Naive B cell (primary cell): ENCODE measurements around the gene YRDC. TPM values are rescaled to one million over a fixed set of nuclear protein-coding genes. Genes with fewer than 3 reads are reported as not detected.

Source experiments
- ATAC-seq, 2 donors: fragments of 150-1000 bp; cut with Tn5 transposase; 2 replicates each; pipeline ENCODE4 v1.10.0; 2021; ENCODE audit warnings: low read depth in 2 of 2, mild to moderate bottlenecking in 2 of 2, moderate library complexity in 2 of 2
- DNase-seq: peaks from one replicate; pipeline ENCODE4 v3.0.0; 2022
- H3K27ac Mint-ChIP-seq, 6 donors: one replicate each; pipeline ENCODE4 v1.8.0; 2020 to 2022; ENCODE audit warnings: mild to moderate bottlenecking in 6 of 6, mixed read lengths in 6 of 6, moderate library complexity in 5 of 6, inconsistent platforms in 2 of 6
- H3K27me3 Mint-ChIP-seq, 3 donors: one replicate each; pipeline ENCODE4 v1.8.0; 2021 to 2022; ENCODE audit warnings: mixed read lengths in 3 of 3, mild to moderate bottlenecking in 1 of 3
- H3K36me3 Mint-ChIP-seq, 2 donors: one replicate each; pipeline ENCODE4 v1.8.0; 2020 to 2022; ENCODE audit warnings: mixed read lengths in 2 of 2, inconsistent platforms in 1 of 2, mild to moderate bottlenecking in 1 of 2
- H3K4me1 Mint-ChIP-seq, 3 donors: one replicate each; pipeline ENCODE4 v1.8.0; 2020 to 2022; ENCODE audit warnings: mixed read lengths in 3 of 3, inconsistent platforms in 1 of 3, mild to moderate bottlenecking in 1 of 3, moderate library complexity in 1 of 3
- H3K4me3 Mint-ChIP-seq, 8 donors: one replicate each; pipeline ENCODE4 v1.8.0; 2020 to 2022; ENCODE audit warnings: mild to moderate bottlenecking in 8 of 8, mixed read lengths in 8 of 8, moderate library complexity in 8 of 8, inconsistent platforms in 2 of 8
- H3K9me3 Mint-ChIP-seq, 7 donors: one replicate each; pipeline ENCODE4 v1.8.0; 2020 to 2022; ENCODE audit warnings: mixed read lengths in 7 of 7, mild to moderate bottlenecking in 5 of 7, inconsistent platforms in 2 of 7, moderate library complexity in 1 of 7
- polyA plus RNA-seq, 6 donors: library from polyadenylated mRNA; unstranded; fragments of 300-500 nt; fragmentation: Illumina TruSeq; gene quantifications; one replicate each; pipeline ENCODE4 v1.2.3, GENCODE V29; 2021; ENCODE audit warnings: low read depth in 6 of 6

Gene YRDC
- polyA plus RNA-seq, 6 donors from 2014 or later, result 21.3 to 52.0 (median 29.6) TPM

- H3K4me1 Mint-ChIP-seq, result peaks cover 11 to 24% (median 22%) of the 10 kb centered on the region in 3 donors
- DNase-seq, result no peak
Observed at GRCh38 chr1:37840711-37841110, 32.7 kb upstream of the YRDC start.

GRCh38 chr1:37839676-37840075, 31.7 kb upstream of the YRDC start:
- Mint-ChIP-seq H3K4me3 (no peak overlapping the region), H3K36me3 (peaks cover 7 to 10% of the 10 kb centered on the region in 2 donors), H3K27me3 (no peaks in the 10 kb centered on the region), H3K27ac (peak overlapping the region in 1 of 6 donors; percentile 35), H3K4me1 (peaks cover 6 to 16% (median 11%) of the 10 kb centered on the region in 3 donors), H3K9me3 (peaks cover 0 to 2% (median 0%) of the 10 kb centered on the region in 7 donors)
- no peak for ATAC-seq
- DNase-seq, result no peak

More at GRCh38 chr1:37840711-37841110, 32.7 kb upstream of the YRDC start:
- Mint-ChIP-seq H3K4me3 (no peak overlapping the region), H3K27ac (no peak overlapping the region), H3K36me3 (peaks cover 0 to 6% of the 10 kb centered on the region in 2 donors), H3K9me3 (peaks cover 0 to 2% (median 0%) of the 10 kb centered on the region in 7 donors), H3K27me3 (no peaks in the 10 kb centered on the region)
- no peak for ATAC-seq

GRCh38 chr1:37836788-37837187, 28.8 kb upstream of the YRDC start:
- peaks cover 21 to 23% of the 10 kb centered on the region in 2 donors for H3K36me3 Mint-ChIP-seq
- ATAC-seq (no peak), DNase-seq (no peak)
- H3K4me3 Mint-ChIP-seq, result no peak overlapping the region
- H3K4me1 Mint-ChIP-seq, result peaks cover 2 to 5% (median 3%) of the 10 kb centered on the region in 3 donors
- no peaks in the 10 kb centered on the region for H3K27me3 Mint-ChIP-seq
- H3K9me3 Mint-ChIP-seq, result no peaks in the 10 kb centered on the region
- H3K27ac Mint-ChIP-seq, result peak overlapping the region in 1 of 6 donors; percentile 15

GRCh38 chr1:37831809-37832208, 23.8 kb upstream of the YRDC start:
- no peaks in the 10 kb centered on the region for H3K9me3 Mint-ChIP-seq
- no peak overlapping the region for H3K27ac Mint-ChIP-seq
- DNase-seq (no peak), ATAC-seq (no peak)
- H3K4me3 Mint-ChIP-seq, result no peak overlapping the region
- peaks cover 0 to 3% (median under 1%) of the 10 kb centered on the region in 3 donors for H3K4me1 Mint-ChIP-seq
- no peaks in the 10 kb centered on the region for H3K27me3 Mint-ChIP-seq
- H3K36me3 Mint-ChIP-seq, result peaks cover 23 to 28% of the 10 kb centered on the region in 2 donors

GRCh38 chr1:37831109-37831508, 23.1 kb upstream of the YRDC start:
- no peak for DNase-seq
- peaks cover 0 to 4% (median 3%) of the 10 kb centered on the region in 3 donors for H3K4me1 Mint-ChIP-seq
- no peak overlapping the region for H3K4me3 Mint-ChIP-seq
- H3K27ac Mint-ChIP-seq, result peak overlapping the region in 1 of 6 donors; percentile 15
- H3K36me3 Mint-ChIP-seq, result peaks cover 23 to 25% of the 10 kb centered on the region in 2 donors
- no peak for ATAC-seq
- H3K9me3 Mint-ChIP-seq, result no peaks in the 10 kb centered on the region
- no peaks in the 10 kb centered on the region for H3K27me3 Mint-ChIP-seq

- H3K4me1 Mint-ChIP-seq, result peaks cover 9 to 13% (median 10%) of the 10 kb centered on the region in 3 donors
- H3K27me3 Mint-ChIP-seq, result no peaks in the 10 kb centered on the region
- H3K27ac Mint-ChIP-seq, result peak overlapping the region in 1 of 6 donors; percentile 61
- no peak overlapping the region for H3K4me3 Mint-ChIP-seq
- ATAC-seq (no peak), DNase-seq (no peak)
- H3K9me3 Mint-ChIP-seq, result no peaks in the 10 kb centered on the region
- peaks cover 9 to 16% of the 10 kb centered on the region in 2 donors for H3K36me3 Mint-ChIP-seq
Observed at GRCh38 chr1:37828410-37829074, 20.5 kb upstream of the YRDC start.

GRCh38 chr1:37825506-37825905, 17.5 kb upstream of the YRDC start:
- Mint-ChIP-seq H3K9me3 (no peaks in the 10 kb centered on the region), H3K27me3 (no peaks in the 10 kb centered on the region), H3K4me1 (peaks cover 10 to 15% (median 12%) of the 10 kb centered on the region in 3 donors), H3K27ac (peak overlapping the region in 4 of 6 donors; percentile 32 to 67 (median 56)), H3K36me3 (peaks cover 19% of the 10 kb centered on the region in 2 donors), H3K4me3 (peak overlapping the region in 1 of 8 donors; percentile 35)
- DNase-seq (no peak), ATAC-seq (no peak)

GRCh38 chr1:37824001-37824400, 16.0 kb upstream of the YRDC start:
- Mint-ChIP-seq H3K4me3 (no peak overlapping the region), H3K27ac (no peak overlapping the region), H3K4me1 (peaks cover 17 to 25% (median 17%) of the 10 kb centered on the region in 3 donors), H3K27me3 (no peaks in the 10 kb centered on the region), H3K9me3 (no peaks in the 10 kb centered on the region), H3K36me3 (peaks cover 18 to 24% of the 10 kb centered on the region in 2 donors)
- DNase-seq (no peak), ATAC-seq (no peak)

- Mint-ChIP-seq H3K4me3 (no peak overlapping the region), H3K27me3 (no peaks in the 10 kb centered on the region), H3K27ac (peak overlapping the region in 2 of 6 donors; percentile 1 to 38), H3K4me1 (peaks cover 17 to 25% (median 18%) of the 10 kb centered on the region in 3 donors), H3K9me3 (no peaks in the 10 kb centered on the region), H3K36me3 (peaks cover 18 to 24% of the 10 kb centered on the region in 2 donors)
- no peak for DNase-seq
- ATAC-seq, result no peak
Observed at GRCh38 chr1:37822906-37823815, 15.2 kb upstream of the YRDC start.

- DNase-seq (no peak), ATAC-seq (no peak)
- no peaks in the 10 kb centered on the region for H3K27me3 Mint-ChIP-seq
- no peak overlapping the region for H3K4me3 Mint-ChIP-seq
- peaks cover 17 to 24% (median 22%) of the 10 kb centered on the region in 3 donors for H3K4me1 Mint-ChIP-seq
- peaks cover 18 to 24% of the 10 kb centered on the region in 2 donors for H3K36me3 Mint-ChIP-seq
- H3K27ac Mint-ChIP-seq, result no peak overlapping the region
- no peaks in the 10 kb centered on the region for H3K9me3 Mint-ChIP-seq
Observed at GRCh38 chr1:37821481-37821880, 13.5 kb upstream of the YRDC start.

GRCh38 chr1:37817481-37817880, 9.5 kb upstream of the YRDC start:
- no peaks in the 10 kb centered on the region for H3K9me3 Mint-ChIP-seq
- no peak overlapping the region for H3K4me3 Mint-ChIP-seq
- H3K36me3 Mint-ChIP-seq, result peaks cover 14 to 15% of the 10 kb centered on the region in 2 donors
- H3K27me3 Mint-ChIP-seq, result no peaks in the 10 kb centered on the region
- peaks cover 12 to 15% (median 12%) of the 10 kb centered on the region in 3 donors for H3K4me1 Mint-ChIP-seq
- DNase-seq, result no peak
- no peak overlapping the region for H3K27ac Mint-ChIP-seq
- ATAC-seq, result no peak

GRCh38 chr1:37814252-37814651, 6.2 kb upstream of the YRDC start:
- no peaks in the 10 kb centered on the region for H3K36me3 Mint-ChIP-seq
- H3K27me3 Mint-ChIP-seq, result no peaks in the 10 kb centered on the region
- DNase-seq, result no peak
- H3K27ac Mint-ChIP-seq, result peak overlapping the region in 3 of 6 donors; percentile 43 to 70 (median 62)
- peaks cover 12 to 23% (median 18%) of the 10 kb centered on the region in 3 donors for H3K4me1 Mint-ChIP-seq
- H3K4me3 Mint-ChIP-seq, result no peak overlapping the region
- no peaks in the 10 kb centered on the region for H3K9me3 Mint-ChIP-seq
- ATAC-seq, result no peak

- Mint-ChIP-seq H3K9me3 (no peaks in the 10 kb centered on the region), H3K4me1 (peaks cover 18 to 29% (median 23%) of the 10 kb centered on the region in 3 donors), H3K36me3 (no peaks in the 10 kb centered on the region), H3K4me3 (peak overlapping the region in 1 of 8 donors; percentile 38), H3K27ac (peak overlapping the region in 1 of 6 donors; percentile 49), H3K27me3 (no peaks in the 10 kb centered on the region)
- DNase-seq (no peak), ATAC-seq (no peak)
Observed at GRCh38 chr1:37813529-37814145, 5.6 kb upstream of the YRDC start.
